Heart right ventricle (tissue), 16 donors: ENCODE results near the gene SYCP2L. TPM values are rescaled to one million over a fixed set of nuclear protein-coding genes. Genes with fewer than 3 reads are reported as not detected.

Experiments
- ATAC-seq, 8 donors: fragments of 200-7000 bp; cut with Tn5 transposase; one replicate each; pipeline ENCODE4 v1.9.1; 2020; ENCODE audit warnings: mild to moderate bottlenecking in 8 of 8, moderate library complexity in 8 of 8, moderate number of reproducible peaks in 1 of 8
- DNase-seq, 2 donors: peaks; one replicate each; pipeline ENCODE4 v3.0.0-alpha.2; 2020
- H3K27ac ChIP-seq, 10 donors: fragments of 200-600 bp; sonication (generic) in 2 of 10; one replicate each; pipeline versions ENCODE4 v1.5.0 to v1.8.0; 2020 to 2022; ENCODE audit warnings: mild to moderate bottlenecking in 3 of 10
- H3K27me3 ChIP-seq, 7 donors: fragments of 200-600 bp; one replicate each; pipeline ENCODE4 v1.8.0; 2021 to 2022; ENCODE audit warnings: mild to moderate bottlenecking in 2 of 7
- H3K36me3 ChIP-seq, 9 donors: fragments of 200-600 bp; sonication (generic) in 1 of 9; one replicate each; pipeline versions ENCODE4 v1.5.0 to v1.8.0; 2020 to 2022; ENCODE audit warnings: mild to moderate bottlenecking in 2 of 9
- H3K4me1 ChIP-seq, 9 donors: fragments of 200-600 bp; sonication (generic) in 1 of 9; one replicate each; pipeline versions ENCODE4 v1.5.0 to v1.8.0; 2020 to 2022; ENCODE audit warnings: mild to moderate bottlenecking in 4 of 9
- H3K4me3 ChIP-seq, 10 donors: fragments of 200-600 bp; sonication (generic) in 2 of 10; one replicate each; pipeline versions ENCODE4 v1.5.0 to v1.8.0; 2020 to 2022; ENCODE audit warnings: mild to moderate bottlenecking in 7 of 10, moderate library complexity in 2 of 10
- H3K9me3 ChIP-seq, 11 donors: fragments of 200-600 bp in 10 of 11; sonication (generic) in 2 of 11; one replicate each; pipeline versions ENCODE4 v1.5.0 to v1.8.0; 2013 to 2022; ENCODE audit warnings: mild to moderate bottlenecking in 2 of 11, control low read depth in 1 of 11, moderate library complexity in 1 of 11
- WGBS, 2 donors: extraction: QIAGEN DNeasy Blood & Tissue Kit; methylation state at CpG; one replicate each; pipeline ENCODE4 v1.1.7; 2013; ENCODE audit warnings: inconsistent platforms in 1 of 2; 5-methylcytosine and 5-hydroxymethylcytosine counted together
- intact Hi-C, 10 donors: fragments of 100-400 bp; cut with DNase I; formaldehyde crosslinking; loops; one replicate each; pipeline versions ENCODE4 v1.11.1 to v1.14.2; 2022
- polyA plus RNA-seq, 2 donors: library from polyadenylated mRNA; stranded (reverse); fragments of 200-250 nt; gene quantifications; one replicate each; pipeline ENCODE4 v1.2.3, GENCODE V29; 2013
- total RNA-seq, 10 donors: library from RNA; stranded (reverse); fragmentation: NEBNext Ultra II Directional in 3 of 10; extraction: Animal tissue kit (Norgen Biotek cat#: 25700) in 3 of 10; gene quantifications; one replicate each; pipeline versions ENCODE4 v1.2.1 to v1.2.4, GENCODE V29; 2021 to 2023
- TF ChIP-seq, protein P1 (sequence below), 9 donors: fragments of 200-600 bp; sonication (generic) in 2 of 9; IDR thresholded peaks; one replicate each; pipeline versions ENCODE4 v1.5.0 to v1.8.0; 2021 to 2022; ENCODE audit warnings: antibody characterized with exemption in 9 of 9, mild to moderate bottlenecking in 5 of 9, moderate library complexity in 1 of 9
- donor health status: Arrhythmogenic right ventricular cardiomyopathy.
- donor health status: ischemic (EF 13 %, LVEDD 7.1; RV severe dilation, severe dysfunction).
- donor health status: healthy with polysubstance abuse.
- donor health status: DM: no; HTN: yes; CAD: no.
- donor health status: DM: no; HTN: no; CAD: no.
- donor health status: ischemic (EF 25% LVEDD 6.9; RV normal size, moderate dysfunction).
- donor health status: ischemic (EF 25% LVEDD 5.7; RV mildly dilated, moderate dysfunction).
- donor health status: healthy.
- donor health status: DM: yes; HTN: yes; CAD: no.
- donor health status: Ischemic cardiomyopathy.
- donor health status: ischemic (EF 35%, LVEDD 5.7; RV mildly dilated, moderate dysfunction).
- donor health status: nonischemic (EF 11% LVEDD 7.7; RV severe dilation, severe dysfunction).
- donor health status: DM: yes; HTN: yes; CAD: no.
- donor health status: PGD.
- donor health status: ischemic (EF 29% LVEDD 5.4; RV normal size, mild dysfunction).
- donor health status: nonischemic (EF 23%, LVEDD 6.1; RV moderate dilation, normal function).

Gene SYCP2L
- total and polyA plus RNA-seq, 12 donors, result 0.11 to 2.4 (median 0.37) TPM

GRCh38 chr6:10954590-10955010 lies 67.7 kb downstream of the SYCP2L start:
- Histone ChIP-seq H3K4me1 (no peaks in the 10 kb centered on the region), H3K27me3 (peaks cover 0 to 7% (median 0%) of the 10 kb centered on the region in 7 donors), H3K4me3 (no peak overlapping the region), H3K27ac (no peak overlapping the region), H3K36me3 (no peaks in the 10 kb centered on the region), H3K9me3 (no peaks in the 10 kb centered on the region)
- TF ChIP-seq, protein P1, sequence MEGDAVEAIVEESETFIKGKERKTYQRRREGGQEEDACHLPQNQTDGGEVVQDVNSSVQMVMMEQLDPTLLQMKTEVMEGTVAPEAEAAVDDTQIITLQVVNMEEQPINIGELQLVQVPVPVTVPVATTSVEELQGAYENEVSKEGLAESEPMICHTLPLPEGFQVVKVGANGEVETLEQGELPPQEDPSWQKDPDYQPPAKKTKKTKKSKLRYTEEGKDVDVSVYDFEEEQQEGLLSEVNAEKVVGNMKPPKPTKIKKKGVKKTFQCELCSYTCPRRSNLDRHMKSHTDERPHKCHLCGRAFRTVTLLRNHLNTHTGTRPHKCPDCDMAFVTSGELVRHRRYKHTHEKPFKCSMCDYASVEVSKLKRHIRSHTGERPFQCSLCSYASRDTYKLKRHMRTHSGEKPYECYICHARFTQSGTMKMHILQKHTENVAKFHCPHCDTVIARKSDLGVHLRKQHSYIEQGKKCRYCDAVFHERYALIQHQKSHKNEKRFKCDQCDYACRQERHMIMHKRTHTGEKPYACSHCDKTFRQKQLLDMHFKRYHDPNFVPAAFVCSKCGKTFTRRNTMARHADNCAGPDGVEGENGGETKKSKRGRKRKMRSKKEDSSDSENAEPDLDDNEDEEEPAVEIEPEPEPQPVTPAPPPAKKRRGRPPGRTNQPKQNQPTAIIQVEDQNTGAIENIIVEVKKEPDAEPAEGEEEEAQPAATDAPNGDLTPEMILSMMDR (IDR thresholded peaks at IDR 0.05), result peak; percentile 41 to 84 (median 70)
- ATAC-seq (peak in 7 of 8 donors; percentile 51 to 85 (median 67)), DNase-seq (peak; percentile 73 to 78)
- intact Hi-C loops, result loop anchor here in 7 of 10 donors (2.0 to 10.0 kb wide), 5 partner anchors 88 to 543 kb away; partner anchors contain the start of gene ELOVL2 (in 1 of the 7)
- 31% methylated on average over 15 of the region's 15 CpGs for WGBS, 2 donors

DNA sequence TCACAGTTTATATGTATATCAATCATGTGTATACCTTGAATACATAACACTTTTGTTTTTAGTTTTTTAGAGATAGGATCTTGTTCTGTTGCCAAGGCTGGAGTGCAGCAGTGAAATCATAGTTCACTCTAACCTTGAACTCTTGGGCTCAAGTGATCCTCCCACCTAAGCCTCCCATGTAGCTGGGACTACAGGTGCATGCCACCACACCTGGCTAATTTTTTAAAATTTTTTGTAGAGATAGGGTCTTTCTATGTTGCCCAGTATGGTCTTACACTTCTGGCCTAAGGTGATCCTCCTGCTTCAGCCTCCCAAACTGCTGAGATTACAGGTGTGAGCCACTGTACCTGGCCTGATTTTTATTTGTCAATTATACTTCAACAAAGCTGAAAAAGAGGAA lies 69.9 kb downstream of the SYCP2L start:
- Histone ChIP-seq H3K4me3 (no peak overlapping the region), H3K4me1 (no peaks in the 10 kb centered on the region), H3K27ac (no peak overlapping the region), H3K36me3 (no peaks in the 10 kb centered on the region), H3K9me3 (no peaks in the 10 kb centered on the region), H3K27me3 (peaks cover 0 to 7% (median 0%) of the 10 kb centered on the region in 7 donors)
- ATAC-seq, result no peak
- no peak for DNase-seq
- TF ChIP-seq, protein P1 (IDR thresholded peaks at IDR 0.05), result no peak
- intact Hi-C loops, result loop anchor here in 3 of 10 donors (10.0 kb wide), 1 partner anchor 538 kb away; no protein-coding TSS in a partner anchor

GRCh38 chr6:10957414-10957886 lies 70.6 kb downstream of the SYCP2L start:
- 87 to 96% methylated on average over 6 of the region's 6 CpGs for WGBS, 2 donors
- Histone ChIP-seq H3K4me1 (no peaks in the 10 kb centered on the region), H3K27ac (no peak overlapping the region), H3K9me3 (no peaks in the 10 kb centered on the region), H3K4me3 (no peak overlapping the region), H3K36me3 (no peaks in the 10 kb centered on the region), H3K27me3 (peaks cover 0 to 2% (median 0%) of the 10 kb centered on the region in 7 donors)
- TF ChIP-seq, protein P1 (IDR thresholded peaks at IDR 0.05), result no peak
- ATAC-seq (no peak), DNase-seq (no peak)
- intact Hi-C loops, result loop anchor here in 3 of 10 donors (10.0 kb wide), 1 partner anchor 537 kb away; no protein-coding TSS in a partner anchor

DNA sequence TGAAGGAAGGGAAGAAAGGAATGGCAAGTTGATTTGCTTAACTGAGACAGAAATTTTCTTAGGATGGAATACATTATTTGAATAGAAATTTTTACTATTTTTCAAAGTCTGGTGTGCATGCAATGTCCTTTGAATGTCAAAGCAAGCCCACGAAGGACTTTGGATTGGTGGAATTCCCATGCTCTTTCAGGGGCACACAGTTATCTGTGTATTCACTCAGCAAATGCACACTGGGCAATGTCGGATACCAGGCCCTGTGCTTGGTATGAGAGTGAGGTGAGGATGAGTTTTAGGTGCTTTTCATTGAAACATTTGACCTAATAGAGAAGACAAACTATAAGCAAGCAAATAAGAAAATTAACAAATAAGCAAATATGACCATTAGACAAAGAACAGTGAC lies 73.3 kb downstream of the SYCP2L start:
- Histone ChIP-seq H3K4me3 (no peak overlapping the region), H3K36me3 (no peaks in the 10 kb centered on the region), H3K27me3 (no peaks in the 10 kb centered on the region), H3K27ac (no peak overlapping the region), H3K4me1 (peaks cover 0 to 4% (median 0%) of the 10 kb centered on the region in 9 donors), H3K9me3 (no peaks in the 10 kb centered on the region)
- DNase-seq, result no peak
- TF ChIP-seq, protein P1 (IDR thresholded peaks at IDR 0.05), result no peak
- no peak for ATAC-seq
- intact Hi-C loops, result no loop called here
- 84% methylated on average over 2 of the region's 2 CpGs for WGBS, 2 donors
